Bronchial epithelial cell (primary cell): Measurements from ENCODE around the gene CYP46A1. TPM values are rescaled to one million over a fixed set of nuclear protein-coding genes. Genes with fewer than 3 reads are reported as not detected.

Experiments
- DNase-seq: peaks from one replicate; pipeline ENCODE4 v3.0.0-alpha.2; 2010; ENCODE audit warnings: low read depth
- FAIRE-seq: peaks from 2 replicates; lab custom pipeline; 2011; peaks lifted over from hg19 to GRCh38; lab: Jason Lieb, UNC
- H3K27me3 ChIP-seq: 2 replicates; pipeline ENCODE4 v1.5.1; 2011; ENCODE audit warnings: low read length; ENCODE audit not compliant: control insufficient read depth, insufficient read depth
- H3K36me3 ChIP-seq: 2 replicates; pipeline ENCODE4 v1.5.1; 2011; ENCODE audit warnings: low read length; ENCODE audit not compliant: control insufficient read depth, insufficient read depth
- H3K4me3 ChIP-seq: 2 replicates; pipeline ENCODE4 v1.5.1; 2011; ENCODE audit warnings: mild to moderate bottlenecking, low read depth, low read length, control low read depth
- CTCF ChIP-seq: IDR thresholded peaks from 2 replicates; pipeline ENCODE4 v1.5.1; 2011; ENCODE audit warnings: mild to moderate bottlenecking, moderate library complexity, low read length, control low read depth, inconsistent platforms; ENCODE audit not compliant: insufficient read depth, severe bottlenecking
- total RNA-seq: library from RNA; depleted of rRNA; stranded (reverse); fragments of >200 nt; gene quantifications from 2 replicates; pipeline ENCODE4 v1.2.1, GENCODE V29; 2014

The CYP46A1 gene
- total RNA-seq, 1 donor from 2014 or later = not detected

GRCh38 chr14:99676657-99677056 lies 7.4 kb upstream of the CYP46A1 start:
- TF ChIP-seq CTCF = no peak
- no peak for FAIRE-seq
- Histone ChIP-seq H3K4me3 (no peak overlapping the region), H3K36me3 (no peaks in the 10 kb centered on the region), H3K27me3 (peaks cover 3% of the 10 kb centered on the region)
- no peak for DNase-seq

- TF ChIP-seq CTCF = no peak
- FAIRE-seq = no peak
- no peak overlapping the region for H3K4me3 ChIP-seq
- no peak for DNase-seq
- no peaks in the 10 kb centered on the region for H3K36me3 ChIP-seq
- H3K27me3 ChIP-seq = peaks cover 3% of the 10 kb centered on the region
Observed at GRCh38 chr14:99677231-99678140, 6.6 kb upstream of the CYP46A1 start.

GRCh38 chr14:99678198-99678597 lies 5.9 kb upstream of the CYP46A1 start:
- no peak for DNase-seq
- no peak overlapping the region for H3K4me3 ChIP-seq
- no peak for TF ChIP-seq CTCF

GRCh38 chr14:99679111-99679510 lies 5.0 kb upstream of the CYP46A1 start:
- FAIRE-seq = no peak
- peaks cover 3% of the 10 kb centered on the region for H3K27me3 ChIP-seq
- H3K4me3 ChIP-seq = no peak overlapping the region
- no peaks in the 10 kb centered on the region for H3K36me3 ChIP-seq
- no peak for DNase-seq
- TF ChIP-seq CTCF = no peak

More at GRCh38 chr14:99678198-99678597, 5.9 kb upstream of the CYP46A1 start:
- Histone ChIP-seq H3K36me3 (no peaks in the 10 kb centered on the region), H3K27me3 (peaks cover 3% of the 10 kb centered on the region)
- no peak for FAIRE-seq

GRCh38 chr14:99679543-99679942 lies 4.6 kb upstream of the CYP46A1 start:
- peaks cover 3% of the 10 kb centered on the region for H3K27me3 ChIP-seq
- DNase-seq (no peak), FAIRE-seq (peak; percentile 82)
- H3K4me3 ChIP-seq = no peak overlapping the region
- H3K36me3 ChIP-seq = no peaks in the 10 kb centered on the region
- TF ChIP-seq CTCF = no peak
